ENCODE data around the gene ATP6V1F.

ATP6V1F gene

DNA sequence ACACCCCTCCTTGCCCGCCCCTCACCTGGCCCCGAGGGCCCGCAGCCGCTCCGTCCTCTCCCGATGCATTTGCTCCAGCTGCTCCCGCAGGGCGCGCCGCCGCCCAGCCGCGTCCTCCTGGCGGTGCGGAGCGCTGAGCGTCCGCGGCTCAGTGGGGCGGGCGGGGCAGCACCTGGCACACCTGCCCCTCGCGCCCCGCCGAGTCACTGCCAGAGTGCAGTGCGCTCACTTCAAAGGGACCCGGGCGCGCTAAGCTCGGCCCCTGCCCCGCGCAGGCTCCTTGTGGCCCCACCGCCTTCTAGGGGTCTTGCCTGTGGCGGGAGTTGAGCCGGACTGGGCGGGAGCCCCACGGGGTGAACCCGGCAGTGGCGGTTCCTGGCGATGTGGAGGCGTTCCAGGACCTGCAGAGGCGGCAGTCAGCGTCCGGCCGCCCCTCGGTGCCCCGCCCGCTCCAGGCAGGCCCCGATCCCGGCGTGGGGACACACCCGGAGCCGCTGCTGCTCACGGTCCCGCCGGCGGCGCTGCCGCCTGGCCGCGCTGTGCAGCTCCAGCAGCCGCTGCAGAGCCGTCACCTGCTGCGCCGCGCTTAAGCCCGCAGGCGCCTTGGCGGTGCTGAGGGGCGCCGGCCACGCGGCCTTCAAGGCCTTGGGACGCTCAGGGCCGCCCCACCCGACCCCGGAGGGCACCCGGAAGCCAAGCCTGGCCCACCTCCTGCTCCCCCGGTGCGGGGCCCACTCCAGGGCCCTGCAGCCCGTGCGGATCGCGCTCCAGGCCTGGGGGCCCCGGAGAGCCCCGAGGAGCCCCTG, 6.7 kb downstream of the ATP6V1F start:
- CTCF ChIA-PET: interaction anchor here (0.6 kb wide), 1 partner anchor 41 kb away, joined by 3 read pairs; no protein-coding TSS in a partner anchor
- H3K27ac ChIP-seq: peak overlapping the region; percentile 71
- POLR2A ChIA-PET (ENCODE audit: low non-redundant PET): no interaction called here
- TF ChIP-seq, protein P1, sequence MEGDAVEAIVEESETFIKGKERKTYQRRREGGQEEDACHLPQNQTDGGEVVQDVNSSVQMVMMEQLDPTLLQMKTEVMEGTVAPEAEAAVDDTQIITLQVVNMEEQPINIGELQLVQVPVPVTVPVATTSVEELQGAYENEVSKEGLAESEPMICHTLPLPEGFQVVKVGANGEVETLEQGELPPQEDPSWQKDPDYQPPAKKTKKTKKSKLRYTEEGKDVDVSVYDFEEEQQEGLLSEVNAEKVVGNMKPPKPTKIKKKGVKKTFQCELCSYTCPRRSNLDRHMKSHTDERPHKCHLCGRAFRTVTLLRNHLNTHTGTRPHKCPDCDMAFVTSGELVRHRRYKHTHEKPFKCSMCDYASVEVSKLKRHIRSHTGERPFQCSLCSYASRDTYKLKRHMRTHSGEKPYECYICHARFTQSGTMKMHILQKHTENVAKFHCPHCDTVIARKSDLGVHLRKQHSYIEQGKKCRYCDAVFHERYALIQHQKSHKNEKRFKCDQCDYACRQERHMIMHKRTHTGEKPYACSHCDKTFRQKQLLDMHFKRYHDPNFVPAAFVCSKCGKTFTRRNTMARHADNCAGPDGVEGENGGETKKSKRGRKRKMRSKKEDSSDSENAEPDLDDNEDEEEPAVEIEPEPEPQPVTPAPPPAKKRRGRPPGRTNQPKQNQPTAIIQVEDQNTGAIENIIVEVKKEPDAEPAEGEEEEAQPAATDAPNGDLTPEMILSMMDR (conservative IDR thresholded peaks at IDR 0.05; ENCODE audit: low read depth): peak; percentile 70
- DNase-seq (ENCODE audit: low spot score): no peak

DNA sequence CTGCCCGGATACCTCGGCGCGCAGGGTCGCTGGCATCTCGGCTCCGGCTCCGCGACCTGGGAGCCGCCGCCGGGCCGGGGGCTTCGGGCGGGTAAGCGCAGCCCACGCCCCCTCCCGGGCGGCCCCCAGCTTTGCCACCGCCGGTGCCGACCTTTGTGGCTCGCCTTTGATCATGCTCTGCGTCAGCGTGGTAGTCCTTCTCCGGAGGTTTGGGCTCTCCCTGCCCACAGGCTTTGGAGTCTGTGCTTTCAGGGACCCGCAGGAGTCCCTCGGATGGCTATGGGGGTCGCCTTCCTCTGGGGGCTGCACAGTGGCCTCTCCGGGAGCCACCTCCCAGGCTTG, 7.3 kb downstream of the ATP6V1F start:
- no peak overlapping the region for H3K27ac ChIP-seq
- DNase-seq (ENCODE audit: low spot score): no peak
- POLR2A ChIA-PET (ENCODE audit: low non-redundant PET): no interaction called here
- CTCF ChIA-PET: no interaction called here
- TF ChIP-seq, protein P1 (conservative IDR thresholded peaks at IDR 0.05; ENCODE audit: low read depth): no peak

DNA sequence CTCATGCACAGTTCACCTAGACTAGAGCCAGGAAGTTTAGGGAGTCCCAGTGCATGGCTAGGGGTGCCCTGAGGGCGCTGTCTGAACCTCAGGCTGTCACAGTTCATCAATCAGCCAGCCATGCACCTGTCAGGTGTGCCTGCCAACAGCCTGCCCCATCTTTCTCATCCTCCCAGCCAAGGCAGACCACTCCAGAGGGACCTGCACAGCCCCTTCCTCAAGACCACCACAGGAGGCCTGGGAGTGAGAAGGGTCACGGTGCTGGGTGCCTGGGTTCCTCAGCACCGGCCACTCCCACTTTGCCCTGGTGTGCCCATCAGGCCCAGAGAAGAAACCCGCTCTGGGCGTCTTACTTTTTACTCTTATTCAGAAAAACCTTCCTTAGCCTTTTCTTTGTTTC, 8.4 kb downstream of the ATP6V1F start:
- ChIA-PET CTCF (no interaction called here), POLR2A (ENCODE audit: low non-redundant PET) (no interaction called here)
- TF ChIP-seq, protein P1 (conservative IDR thresholded peaks at IDR 0.05; ENCODE audit: low read depth): no peak
- DNase-seq (ENCODE audit: low spot score): no peak
- H3K27ac ChIP-seq: no peak overlapping the region

DNA sequence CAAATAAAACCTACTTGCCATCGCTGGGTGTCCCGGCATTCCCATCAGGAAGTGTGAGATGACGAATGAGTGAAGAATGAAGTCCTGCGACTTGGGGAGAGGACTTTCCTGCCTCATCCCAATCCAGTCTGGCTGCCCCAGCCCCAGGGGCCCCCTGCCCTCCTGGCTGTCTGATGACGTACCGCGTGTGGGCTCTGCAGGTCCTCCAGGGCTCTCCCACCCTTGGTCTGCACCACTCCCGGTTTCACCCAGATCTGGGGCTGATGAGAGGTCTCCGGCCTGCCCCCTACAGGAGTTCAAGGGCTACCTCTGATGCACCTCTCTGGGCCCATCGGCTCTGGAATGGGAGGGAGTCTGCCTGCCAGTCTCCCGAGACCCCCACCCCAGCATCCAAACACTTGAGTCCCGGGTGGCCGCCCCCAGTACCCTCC, 9.8 kb downstream of the ATP6V1F start:
- no peak overlapping the region for H3K27ac ChIP-seq
- ChIA-PET CTCF (interaction anchor here (1.9 kb wide), 1 partner anchor 11 kb away, joined by 9 read pairs; no protein-coding TSS in a partner anchor), POLR2A (ENCODE audit: low non-redundant PET) (no interaction called here)
- DNase-seq (ENCODE audit: low spot score): peak; percentile 54
- TF ChIP-seq, protein P1 (conservative IDR thresholded peaks at IDR 0.05; ENCODE audit: low read depth): no peak

DNA sequence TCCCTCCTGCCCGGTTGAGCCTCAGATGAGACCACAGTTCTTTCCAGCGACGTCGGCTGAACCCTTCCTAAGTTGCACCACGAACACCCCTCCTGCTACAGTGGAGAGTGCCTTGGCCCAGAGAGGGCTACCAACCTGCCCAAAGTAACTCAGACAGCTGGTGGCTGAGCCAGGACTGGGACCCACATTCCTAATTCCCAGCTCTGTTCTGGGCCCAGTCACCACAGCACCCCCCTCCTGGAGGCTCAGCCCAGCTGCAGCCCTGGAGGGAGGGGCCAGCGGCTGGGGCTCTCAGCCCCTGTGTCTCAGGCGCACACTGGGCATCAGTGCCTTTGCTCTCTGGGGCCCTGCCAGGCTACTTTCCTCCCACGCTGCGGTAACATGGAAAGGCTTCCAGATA, 10.6 kb downstream of the ATP6V1F start:
- TF ChIP-seq, protein P1 (conservative IDR thresholded peaks at IDR 0.05; ENCODE audit: low read depth): no peak
- no peak overlapping the region for H3K27ac ChIP-seq
- no peak for DNase-seq (ENCODE audit: low spot score)
- ChIA-PET POLR2A (ENCODE audit: low non-redundant PET) (no interaction called here), CTCF (interaction anchor here (0.6 to 1.9 kb wide), 2 partner anchors 11 to 100 kb away, joined by 4 to 9 read pairs; no protein-coding TSS in a partner anchor)

DNA sequence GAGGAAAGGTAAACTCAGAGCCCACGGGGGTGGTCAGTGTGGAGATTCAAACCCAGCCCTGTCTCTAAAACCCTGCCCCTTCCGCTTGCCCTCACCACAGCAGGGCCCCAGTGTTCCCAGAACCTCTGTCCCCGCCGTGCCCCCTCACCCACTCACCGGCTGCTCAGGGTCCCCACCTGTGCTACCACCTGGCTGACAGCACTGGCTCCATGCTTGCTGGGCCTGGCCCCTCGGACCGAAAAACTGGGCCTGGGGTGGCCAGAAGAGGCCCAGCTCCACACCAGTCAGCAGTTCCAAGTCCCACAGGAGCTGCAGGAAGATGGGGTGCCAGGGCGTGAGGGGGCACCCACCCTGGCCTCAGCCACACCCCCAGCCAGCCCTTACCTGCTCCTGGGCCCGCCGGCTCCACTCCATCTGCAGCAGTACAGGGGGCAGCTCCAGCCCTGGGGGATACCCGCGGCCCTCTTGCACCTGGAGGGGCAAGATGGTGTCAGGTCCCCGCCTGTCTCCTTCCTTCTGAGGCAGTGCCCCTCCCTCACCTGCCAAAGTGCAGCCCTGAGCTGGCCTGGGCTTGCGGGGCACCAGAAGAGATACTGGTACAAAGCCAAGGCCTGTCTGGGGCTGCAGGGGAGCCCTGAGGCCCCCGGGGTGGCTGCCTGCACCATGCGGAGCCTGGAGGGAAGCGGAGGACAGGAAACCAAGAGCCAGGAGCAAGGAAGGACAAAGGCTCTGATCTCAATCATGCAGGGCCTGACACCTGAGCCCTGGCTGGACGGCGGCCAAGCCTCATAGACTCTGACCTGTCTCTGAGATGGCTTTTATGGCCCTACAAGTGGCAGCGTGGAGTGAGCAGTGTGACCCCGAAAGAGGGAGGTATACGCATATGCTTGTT, 11.7 kb downstream of the ATP6V1F start:
- CTCF ChIA-PET: interaction anchor here (2.1 kb wide), 1 partner anchor 9 kb away, joined by 13 read pairs; no protein-coding TSS in a partner anchor

More for the DNA sequence above, 11.7 kb downstream of the ATP6V1F start:
- DNase-seq (ENCODE audit: low spot score): no peak
- TF ChIP-seq, protein P1 (conservative IDR thresholded peaks at IDR 0.05; ENCODE audit: low read depth): no peak
- H3K27ac ChIP-seq: no peak overlapping the region
- POLR2A ChIA-PET (ENCODE audit: low non-redundant PET): no interaction called here

Measured in RWPE1 (cell line).